Transverse colon (tissue), 4 donors: ENCODE results near the gene USP17L30. TPM values are rescaled to one million over a fixed set of nuclear protein-coding genes. Genes with fewer than 3 reads are reported as not detected.

Source experiments
- small RNA-seq, 4 donors: library from RNA; depleted of rRNA; stranded (forward); fragments of <200 nt; gene quantifications; one replicate each; pipeline ENCODE3, GENCODE V24; 2016
- total RNA-seq, 4 donors: library from RNA; depleted of rRNA; stranded (reverse); fragments of >200 nt; gene quantifications; one replicate each; pipeline ENCODE4 v1.1.0, GENCODE V29; 2016

The USP17L30 gene
- total RNA-seq, 4 donors from 2014 or later: not detected

Small RNAs within 50 kb of the gene (small RNA-seq; reads per million reads assigned to genes)
- 0 reads per million in 4 donors for gene RNA5SP153

Other genes with a start within 250 kb of the USP17L30 start
- gene FAM90A26, start 192.7 kb upstream of the USP17L30 start, total RNA-seq: not detected
- not detected for gene USP17L10, start 152.5 kb upstream of the USP17L30 start, total RNA-seq
- not detected for gene USP17L11, start 147.7 kb upstream of the USP17L30 start, total RNA-seq
- not detected for gene USP17L12, start 143.0 kb upstream of the USP17L30 start, total RNA-seq
- gene USP17L13, start 138.2 kb upstream of the USP17L30 start, total RNA-seq: not detected
- not detected for gene USP17L15, start 128.7 kb upstream of the USP17L30 start, total RNA-seq
- not detected for gene USP17L17, start 119.2 kb upstream of the USP17L30 start, total RNA-seq
- gene USP17L18, start 114.5 kb upstream of the USP17L30 start, total RNA-seq: not detected
- gene USP17L19, start 109.8 kb upstream of the USP17L30 start, total RNA-seq: not detected
- gene USP17L20, start 105.0 kb upstream of the USP17L30 start, total RNA-seq: not detected
- not detected for gene USP17L21, start 100.3 kb upstream of the USP17L30 start, total RNA-seq
- gene USP17L22, start 95.5 kb upstream of the USP17L30 start, total RNA-seq: not detected
- gene USP17L24, start 38.0 kb upstream of the USP17L30 start, total RNA-seq: not detected
- gene USP17L25, start 33.2 kb upstream of the USP17L30 start, total RNA-seq: not detected
- gene USP17L26, start 28.5 kb upstream of the USP17L30 start, total RNA-seq: not detected
- gene USP17L5, start 23.7 kb upstream of the USP17L30 start, total RNA-seq: not detected
- gene USP17L27, start 19.0 kb upstream of the USP17L30 start, total RNA-seq: not detected
- gene USP17L28, start 14.2 kb upstream of the USP17L30 start, total RNA-seq: not detected
- not detected for gene USP17L29, start 9.5 kb upstream of the USP17L30 start, total RNA-seq
- gene DEFB131A, start 81.3 kb downstream of the USP17L30 start, total RNA-seq: not detected